Heart left ventricle (tissue), 16 donors: ENCODE data around the gene TTLL10. TPM values are rescaled to one million over a fixed set of nuclear protein-coding genes. Genes with fewer than 3 reads are reported as not detected.
A peak's percentile ranks its signal among the peaks of the same experiment; 100 is the strongest.

ENCODE experiments used
- ATAC-seq, 4 donors: fragments of 200-7000 bp; cut with Tn5 transposase; one replicate each; pipeline ENCODE4 v1.9.1; 2020 to 2022; ENCODE audit warnings: moderate library complexity in 4 of 4, mild to moderate bottlenecking in 3 of 4, moderate number of reproducible peaks in 1 of 4
- DNase-seq, 5 donors: peaks; one replicate each; pipeline ENCODE4 v3.0.0-alpha.2; 2020
- H3K27ac ChIP-seq, 12 donors: fragments of 200-600 bp; sonication (generic) in 4 of 12; one replicate each; pipeline versions ENCODE4 v1.5.0 to v1.8.0; 2016 to 2022; ENCODE audit warnings: mild to moderate bottlenecking in 2 of 12
- H3K27me3 ChIP-seq, 9 donors: fragments of 200-600 bp; sonication (generic) in 2 of 9; one replicate each; pipeline versions ENCODE4 v1.5.1 to v1.8.0; 2016 to 2022; ENCODE audit warnings: mild to moderate bottlenecking in 3 of 9
- H3K36me3 ChIP-seq, 9 donors: fragments of 200-600 bp; sonication (generic) in 2 of 9; one replicate each; pipeline versions ENCODE4 v1.5.0 to v1.8.0; 2018 to 2022; ENCODE audit warnings: mild to moderate bottlenecking in 2 of 9
- H3K4me1 ChIP-seq, 12 donors: fragments of 200-600 bp; sonication (generic) in 4 of 12; one replicate each; pipeline versions ENCODE4 v1.5.0 to v1.8.0; 2016 to 2022; ENCODE audit warnings: mild to moderate bottlenecking in 3 of 12
- H3K4me3 ChIP-seq, 12 donors: fragments of 200-600 bp; sonication (generic) in 4 of 12; one replicate each; pipeline versions ENCODE4 v1.5.0 to v1.8.0; 2017 to 2022; ENCODE audit warnings: mild to moderate bottlenecking in 9 of 12, moderate library complexity in 4 of 12
- H3K9me3 ChIP-seq, 12 donors: fragments of 200-600 bp; sonication (generic) in 4 of 12; one replicate each; pipeline versions ENCODE4 v1.5.0 to v1.8.0; 2016 to 2022; ENCODE audit warnings: mild to moderate bottlenecking in 1 of 12
- CTCF ChIP-seq, 12 donors: fragments of 200-600 bp; sonication (generic) in 4 of 12; IDR thresholded peaks; one replicate each; pipeline versions ENCODE4 v1.5.0 to v1.8.0; 2018 to 2022; ENCODE audit warnings: antibody characterized with exemption in 12 of 12, mild to moderate bottlenecking in 5 of 12
- POLR2A ChIP-seq, 2 donors: fragments of 450-650 bp; IDR thresholded peaks; one replicate each; pipeline ENCODE4 v1.6.1; 2017; ENCODE audit warnings: antibody characterized with exemption in 2 of 2, mild to moderate bottlenecking in 2 of 2, moderate library complexity in 2 of 2
- WGBS, 4 donors: extraction: QIAGEN DNeasy Blood & Tissue Kit in 2 of 4; methylation state at CpG; one replicate each; pipeline versions ENCODE4 v1.1.5 to v1.1.7; 2013 to 2018; 5-methylcytosine and 5-hydroxymethylcytosine counted together
- intact Hi-C, 10 donors: fragments of 100-400 bp; cut with DNase I; formaldehyde crosslinking; loops; one replicate each; pipeline versions ENCODE4 v1.11.1 to v1.14.2; 2022
- polyA plus RNA-seq, 2 donors: library from polyadenylated mRNA; stranded (reverse); fragments of 200-250 nt; gene quantifications; one replicate each; pipeline ENCODE4 v1.2.3, GENCODE V29; 2013
- total RNA-seq, 9 donors: library from RNA; depleted of rRNA in 2 of 9; stranded (reverse); fragments of >200 nt in 2 of 9; fragmentation: NEBNext Ultra II Directional in 3 of 9; extraction: Animal tissue kit (Norgen Biotek cat#: 25700) in 3 of 9; gene quantifications; one replicate each; pipeline versions ENCODE4 v1.1.0 to v1.2.4, GENCODE V29; 2016 to 2023
- donor health status: ischemic (EF 13 %, LVEDD 7.1; RV severe dilation, severe dysfunction).
- donor health status: healthy with polysubstance abuse.
- donor health status: DM: no; HTN: yes; CAD: no.
- donor health status: DM: no; HTN: no; CAD: no.
- donor health status: ischemic (EF 25% LVEDD 6.9; RV normal size, moderate dysfunction).
- donor health status: ischemic (EF 25% LVEDD 5.7; RV mildly dilated, moderate dysfunction).
- donor health status: healthy.
- donor health status: DM: yes; HTN: yes; CAD: no.
- donor health status: ischemic (EF 35%, LVEDD 5.7; RV mildly dilated, moderate dysfunction).
- donor health status: nonischemic (EF 11% LVEDD 7.7; RV severe dilation, severe dysfunction).
- donor health status: DM: yes; HTN: yes; CAD: no.
- donor health status: PGD.
- donor health status: ischemic (EF 29% LVEDD 5.4; RV normal size, mild dysfunction).
- donor health status: nonischemic (EF 23%, LVEDD 6.1; RV moderate dilation, normal function).

The TTLL10 gene
- total and polyA plus RNA-seq, 11 donors: 0.03 to 0.53 (median 0.21) TPM; not detected in 4

DNA sequence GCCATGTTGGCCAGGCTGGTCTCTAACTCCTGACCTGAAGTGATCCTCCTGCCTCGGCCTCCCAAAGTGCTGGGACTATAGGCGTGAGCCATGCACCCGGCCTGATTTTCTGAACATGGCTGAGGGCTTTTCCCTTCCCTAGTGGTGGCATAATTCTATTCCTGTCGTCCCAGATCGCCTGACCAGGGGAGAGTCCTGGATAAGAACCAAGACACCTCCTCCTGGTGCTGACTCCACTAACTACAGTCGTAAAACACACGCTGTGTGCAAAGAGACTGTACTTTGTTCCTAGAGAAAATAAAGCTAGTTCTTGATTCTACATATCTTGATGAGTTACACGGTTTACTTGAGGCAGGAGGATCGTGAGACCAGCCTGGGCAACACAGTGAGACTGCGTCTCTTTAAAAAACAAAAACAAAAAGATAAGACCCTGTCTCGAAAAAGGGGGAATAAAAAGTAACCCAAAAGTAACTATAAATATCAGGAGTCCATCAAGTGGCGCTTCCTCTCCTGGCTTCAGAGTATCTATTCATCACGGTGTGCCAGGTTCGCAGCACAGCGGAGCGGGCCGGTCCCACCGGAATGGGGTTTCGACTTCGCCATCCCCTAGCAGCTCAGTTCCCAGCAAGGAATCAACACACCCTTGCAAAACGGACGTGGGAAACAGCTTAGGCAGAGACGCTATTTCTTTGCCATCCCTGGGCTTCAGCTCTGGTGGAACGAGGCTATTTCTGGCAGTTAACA lies 57.1 kb downstream of the TTLL10 start:
- DNase-seq (no peak), ATAC-seq (peak in 2 of 4 donors; percentile 2 to 29)
- H3K27me3 ChIP-seq: no peaks in the 10 kb centered on the region
- no peak for TF ChIP-seq POLR2A (IDR thresholded peaks at IDR 0.05)
- peak in 4 of 12 donors; percentile 13 to 15 (median 14) for TF ChIP-seq CTCF (IDR thresholded peaks at IDR 0.05)
- H3K4me3 ChIP-seq: peak overlapping the region; percentile 81 to 100 (median 98)
- no peaks in the 10 kb centered on the region for H3K9me3 ChIP-seq
- intact Hi-C loops: loop anchor here in 6 of 10 donors (1.0 to 10.0 kb wide), 5 partner anchors 41 to 114 kb away; partner anchors contain the start of genes C1orf159 (in 2 of the 6) and UBE2J2 (in 2 of the 6)
- peaks cover 0 to 44% (median 27%) of the 10 kb centered on the region in 9 donors for H3K36me3 ChIP-seq
- H3K4me1 ChIP-seq: peaks cover 8 to 55% (median 31%) of the 10 kb centered on the region in 12 donors
- H3K27ac ChIP-seq: peak overlapping the region; percentile 92 to 99 (median 97)
- 10 to 11% (median 10%) methylated on average over 24 of the region's 24 CpGs for WGBS, 4 donors

DNA sequence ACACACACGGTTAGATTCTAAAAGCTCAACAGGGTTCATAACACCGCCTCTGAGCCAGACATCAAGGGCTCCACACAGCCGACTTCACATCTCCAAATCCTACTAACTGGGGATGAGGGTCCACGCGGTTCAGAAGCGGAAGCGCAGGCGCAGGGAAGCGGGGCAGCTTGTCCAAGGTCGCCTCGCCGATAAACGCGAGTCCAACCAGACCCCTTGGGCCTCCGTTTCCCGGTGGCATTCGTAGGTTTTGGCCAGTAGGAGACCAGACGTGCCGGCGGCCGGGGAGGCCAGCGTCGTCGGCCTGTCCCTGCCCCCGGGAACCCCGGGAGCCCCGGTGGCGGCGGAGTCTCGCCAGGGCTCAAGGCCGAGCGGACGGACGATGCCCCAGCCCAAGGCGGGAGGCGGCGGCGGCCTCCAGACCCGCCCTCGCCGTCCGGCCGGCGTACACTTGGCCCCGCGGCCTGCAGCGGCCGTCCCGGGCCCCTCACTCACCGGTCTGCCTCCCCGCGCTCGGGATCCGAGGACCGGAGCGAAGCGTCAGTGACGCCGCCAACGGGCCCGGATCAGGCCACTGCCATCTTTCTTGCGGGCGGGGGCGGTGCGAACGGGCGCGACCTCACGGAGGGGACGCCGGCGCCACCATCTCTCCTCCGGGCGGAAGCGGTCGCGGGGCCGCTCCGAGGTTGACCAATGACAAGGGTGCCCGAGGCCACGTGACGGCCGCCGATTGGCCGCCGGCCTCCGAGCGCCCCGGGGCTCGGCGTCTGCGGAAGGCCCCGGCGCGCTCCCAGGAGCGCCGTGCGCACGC lies 57.9 kb downstream of the TTLL10 start, which contains the start of gene SDF4:
SDF4 (minus strand) TSS at position 602 of the 808 bp plus-strand sequence. CDS start 3,229 bp downstream, outside the sequence.
- peak within 1 kb of the TSS; percentile 81 to 100 (median 98) for H3K4me3 ChIP-seq
- no peak for TF ChIP-seq CTCF (IDR thresholded peaks at IDR 0.05)
- no peak for TF ChIP-seq POLR2A (IDR thresholded peaks at IDR 0.05)
- no peaks in the 10 kb centered on the region for H3K27me3 ChIP-seq
- 0% methylated on average over 18 to 99 of the region's 99 CpGs for WGBS, 4 donors
- intact Hi-C loops: loop anchor here in 6 of 10 donors (1.0 to 10.0 kb wide), 6 partner anchors 41 to 114 kb away; partner anchors contain the start of genes UBE2J2 (in 3 of the 6) and C1orf159 (in 2 of the 6)
- H3K36me3 ChIP-seq: peaks cover 0 to 38% (median 22%) of the 10 kb centered on the region in 9 donors
- no peaks in the 10 kb centered on the region for H3K9me3 ChIP-seq
- DNase-seq: peak; percentile 97 to 99 (median 98)
- H3K4me1 ChIP-seq: peaks cover 8 to 49% (median 31%) of the 10 kb centered on the region in 12 donors
- peak; percentile 96 to 98 (median 97) for ATAC-seq
- peak within 1 kb of the TSS; percentile 92 to 99 (median 97) for H3K27ac ChIP-seq

GRCh38 chr1:1232208-1232795 lies 58.6 kb downstream of the TTLL10 start, which contains the start of gene B3GALT6:
TSS of gene B3GALT6 (plus strand) at chr1:1232237. CDS start at chr1:1232279, 42 bp downstream.
- intact Hi-C loops: loop anchor here in 6 of 10 donors (2.0 to 10.0 kb wide), 5 partner anchors 40 to 115 kb away; partner anchors contain the start of genes UBE2J2 (in 3 of the 6) and C1orf159 (in 2 of the 6)
- no peak for TF ChIP-seq CTCF (IDR thresholded peaks at IDR 0.05)
- no peak for TF ChIP-seq POLR2A (IDR thresholded peaks at IDR 0.05)
- Histone ChIP-seq H3K4me3 (peak within 1 kb of the TSS; percentile 81 to 100 (median 98)), H3K27me3 (peaks cover 0 to 3% (median 0%) of the 10 kb centered on the region in 9 donors), H3K9me3 (no peaks in the 10 kb centered on the region), H3K36me3 (peaks cover 0 to 31% (median 15%) of the 10 kb centered on the region in 9 donors), H3K4me1 (peaks cover 8 to 56% (median 33%) of the 10 kb centered on the region in 12 donors), H3K27ac (peak within 1 kb of the TSS; percentile 92 to 99 (median 97))
- WGBS, 4 donors: 3 to 20% (median 5%) methylated on average over 33 to 100 of the region's 100 CpGs
- no peak for DNase-seq
- ATAC-seq: no peak
